ENCODE results near the gene SLIT3. TPM values are rescaled to one million over a fixed set of nuclear protein-coding genes. Genes with fewer than 3 reads are reported as not detected.

Gene SLIT3
- total RNA-seq, 4 donors from 2014 or later = 0.72 to 37.4 (median 5.3) TPM

GRCh38 chr5:169116961-169117461, 183.9 kb downstream of the SLIT3 start:
- Histone ChIP-seq H3K9me3 (no peaks in the 10 kb centered on the region), H3K4me1 (peaks cover 0 to 23% (median 12%) of the 10 kb centered on the region in 3 donors), H3K36me3 (no peaks in the 10 kb centered on the region), H3K27ac (no peak overlapping the region), H3K27me3 (no peaks in the 10 kb centered on the region), H3K4me3 (no peak overlapping the region)
- DNase-seq = no peak
- intact Hi-C loops (cut with DNase I) = no loop called here
- WGBS, 2 donors = 73 to 80% methylated on average over 4 to 6 of the region's 6 CpGs
- TF ChIP-seq POLR2A (IDR thresholded peaks at IDR 0.05) (no peak), CTCF (IDR thresholded peaks at IDR 0.05) (no peak)

GRCh38 chr5:169115461-169116124, 185.3 kb downstream of the SLIT3 start:
- DNase-seq = no peak
- TF ChIP-seq POLR2A (IDR thresholded peaks at IDR 0.05) = no peak
- no peak for TF ChIP-seq CTCF (IDR thresholded peaks at IDR 0.05)
- intact Hi-C loops (cut with DNase I) = no loop called here
- 77 to 84% methylated on average over 5 to 6 of the region's 6 CpGs for WGBS, 2 donors
- Histone ChIP-seq H3K9me3 (no peaks in the 10 kb centered on the region), H3K27ac (no peak overlapping the region), H3K36me3 (no peaks in the 10 kb centered on the region), H3K27me3 (no peaks in the 10 kb centered on the region), H3K4me3 (no peak overlapping the region), H3K4me1 (peaks cover 0 to 23% (median 12%) of the 10 kb centered on the region in 3 donors)

GRCh38 chr5:169114466-169115065, 186.4 kb downstream of the SLIT3 start:
- intact Hi-C loops (cut with DNase I) = no loop called here
- Histone ChIP-seq H3K4me1 (peaks cover 0 to 23% (median 12%) of the 10 kb centered on the region in 3 donors), H3K27me3 (no peaks in the 10 kb centered on the region), H3K27ac (no peak overlapping the region), H3K4me3 (no peak overlapping the region), H3K36me3 (no peaks in the 10 kb centered on the region), H3K9me3 (peaks cover 0 to 2% (median 0%) of the 10 kb centered on the region in 3 donors)
- no peak for TF ChIP-seq POLR2A (IDR thresholded peaks at IDR 0.05)
- no peak for TF ChIP-seq CTCF (IDR thresholded peaks at IDR 0.05)
- WGBS, 2 donors = 33 to 60% methylated on average over 3 to 7 of the region's 7 CpGs
- no peak for DNase-seq

GRCh38 chr5:169112016-169112415, 188.9 kb downstream of the SLIT3 start:
- 84 to 93% methylated on average over 3 of the region's 5 CpGs for WGBS, 2 donors

More at GRCh38 chr5:169112016-169112415, 188.9 kb downstream of the SLIT3 start:
- DNase-seq = no peak
- peaks cover 0 to 6% (median 0%) of the 10 kb centered on the region in 4 donors for H3K27me3 ChIP-seq
- no peak for TF ChIP-seq POLR2A (IDR thresholded peaks at IDR 0.05)
- no peak for TF ChIP-seq CTCF (IDR thresholded peaks at IDR 0.05)
- H3K4me3 ChIP-seq = no peak overlapping the region
- peaks cover 0 to 6% (median 0%) of the 10 kb centered on the region in 3 donors for H3K9me3 ChIP-seq
- intact Hi-C loops (cut with DNase I) = no loop called here
- peaks cover 0 to 16% (median 10%) of the 10 kb centered on the region in 3 donors for H3K4me1 ChIP-seq
- H3K36me3 ChIP-seq = no peaks in the 10 kb centered on the region
- H3K27ac ChIP-seq = no peak overlapping the region
